ENCODE measurements around the gene RASGEF1B.

RASGEF1B gene

GRCh38 chr4:81454499-81454898, 17.2 kb downstream of the RASGEF1B start:
- Histone ChIP-seq H3K4me1 (ENCODE audit: low read length) (peaks cover 45% of the 10 kb centered on the region), H3K36me3 (replicated peaks; ENCODE audit: low read depth, low read length) (peaks cover 8% of the 10 kb centered on the region), H3K79me2 (ENCODE audit: low read length) (no peaks in the 10 kb centered on the region), H3K4me3 (ENCODE audit: low read length) (0 out of 2 replicates have a peak overlapping the region, but pooled peaks have one; percentile 7), H3K4me2 (ENCODE audit: low read length) (peak overlapping the region; percentile 44), H2AFZ (ENCODE audit: low read depth, low read length) (no peak overlapping the region), H3K27ac (ENCODE audit: low read length) (no peak overlapping the region), H3K9me3 (ENCODE audit: insufficient read depth, low read length) (no peaks in the 10 kb centered on the region), H4K20me1 (ENCODE audit: insufficient read depth, low read length) (peaks cover under 1% of the 10 kb centered on the region; the same call in 1 of the 2 replicates), H3K9ac (ENCODE audit: low read length) (no peak overlapping the region), H3K27me3 (ENCODE audit: low read depth, low read length) (no peaks in the 10 kb centered on the region)
- TF ChIP-seq, protein P1, sequence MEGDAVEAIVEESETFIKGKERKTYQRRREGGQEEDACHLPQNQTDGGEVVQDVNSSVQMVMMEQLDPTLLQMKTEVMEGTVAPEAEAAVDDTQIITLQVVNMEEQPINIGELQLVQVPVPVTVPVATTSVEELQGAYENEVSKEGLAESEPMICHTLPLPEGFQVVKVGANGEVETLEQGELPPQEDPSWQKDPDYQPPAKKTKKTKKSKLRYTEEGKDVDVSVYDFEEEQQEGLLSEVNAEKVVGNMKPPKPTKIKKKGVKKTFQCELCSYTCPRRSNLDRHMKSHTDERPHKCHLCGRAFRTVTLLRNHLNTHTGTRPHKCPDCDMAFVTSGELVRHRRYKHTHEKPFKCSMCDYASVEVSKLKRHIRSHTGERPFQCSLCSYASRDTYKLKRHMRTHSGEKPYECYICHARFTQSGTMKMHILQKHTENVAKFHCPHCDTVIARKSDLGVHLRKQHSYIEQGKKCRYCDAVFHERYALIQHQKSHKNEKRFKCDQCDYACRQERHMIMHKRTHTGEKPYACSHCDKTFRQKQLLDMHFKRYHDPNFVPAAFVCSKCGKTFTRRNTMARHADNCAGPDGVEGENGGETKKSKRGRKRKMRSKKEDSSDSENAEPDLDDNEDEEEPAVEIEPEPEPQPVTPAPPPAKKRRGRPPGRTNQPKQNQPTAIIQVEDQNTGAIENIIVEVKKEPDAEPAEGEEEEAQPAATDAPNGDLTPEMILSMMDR (IDR thresholded peaks at IDR 0.05; ENCODE audit: low read depth, low read length), result no peak
- no peak for TF ChIP-seq EZH2phosphoT487 (IDR thresholded peaks at IDR 0.05; ENCODE audit: low read depth)

DNA sequence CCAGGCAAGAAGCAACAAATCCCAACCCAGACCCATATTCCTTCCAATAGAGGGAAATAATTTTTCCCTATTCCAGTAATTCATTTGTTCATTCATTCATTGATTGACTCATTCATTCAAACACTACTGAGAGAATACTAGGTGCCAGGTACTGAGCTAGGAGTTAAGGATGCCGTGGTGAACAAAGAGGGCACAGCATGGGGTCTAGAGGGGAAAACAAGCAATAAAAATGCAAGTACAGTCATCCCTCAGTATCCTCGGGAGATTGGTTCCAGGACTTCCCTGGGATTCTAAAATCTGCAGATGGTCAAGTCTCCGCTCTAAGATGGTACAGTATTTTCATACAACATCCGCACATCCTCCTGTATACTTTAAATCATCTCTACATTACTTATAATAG, 18.7 kb downstream of the RASGEF1B start:
- Histone ChIP-seq H3K36me3 (replicated peaks; ENCODE audit: low read depth, low read length) (peaks cover 5% of the 10 kb centered on the region), H3K4me3 (ENCODE audit: low read length) (no peak overlapping the region), H4K20me1 (ENCODE audit: insufficient read depth, low read length) (no peaks in the 10 kb centered on the region), H3K27ac (ENCODE audit: low read length) (no peak overlapping the region), H3K4me1 (ENCODE audit: low read length) (peaks cover 45% of the 10 kb centered on the region), H2AFZ (ENCODE audit: low read depth, low read length) (no peak overlapping the region), H3K4me2 (ENCODE audit: low read length) (peak overlapping the region; percentile 35), H3K9ac (ENCODE audit: low read length) (no peak overlapping the region), H3K79me2 (ENCODE audit: low read length) (no peaks in the 10 kb centered on the region), H3K27me3 (ENCODE audit: low read depth, low read length) (no peaks in the 10 kb centered on the region), H3K9me3 (ENCODE audit: insufficient read depth, low read length) (no peaks in the 10 kb centered on the region)
- TF ChIP-seq EZH2phosphoT487 (IDR thresholded peaks at IDR 0.05; ENCODE audit: low read depth), result no peak
- TF ChIP-seq, protein P1 (IDR thresholded peaks at IDR 0.05; ENCODE audit: low read depth, low read length), result no peak

DNA sequence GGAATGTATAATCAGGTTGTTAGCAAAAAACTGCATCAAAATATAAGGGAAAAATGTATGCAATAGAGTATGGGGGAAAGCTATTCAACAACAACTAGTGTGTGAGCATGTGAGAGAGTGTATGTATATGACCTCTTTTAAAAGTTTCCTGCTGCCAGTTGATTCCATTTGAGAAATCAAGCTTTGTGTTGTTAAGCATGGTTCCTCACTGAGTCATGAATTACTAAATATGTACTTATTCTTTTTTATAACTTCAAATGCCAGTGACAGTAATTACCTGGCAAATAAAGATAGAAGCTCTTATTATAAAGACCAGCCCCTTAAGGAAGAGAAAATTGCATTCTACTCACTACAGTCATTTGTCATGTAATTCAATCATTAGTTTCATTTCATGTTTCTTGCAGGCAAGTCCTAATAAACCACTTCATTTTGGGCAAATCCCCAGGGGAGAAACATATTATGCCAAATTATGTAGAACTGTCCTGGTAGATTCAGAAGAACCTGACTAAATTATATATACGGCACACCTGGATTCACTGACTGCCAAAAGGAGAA, 19.2 kb downstream of the RASGEF1B start:
- H3K27me3 ChIP-seq (ENCODE audit: low read depth, low read length), result no peaks in the 10 kb centered on the region
- no peaks in the 10 kb centered on the region for H4K20me1 ChIP-seq (ENCODE audit: insufficient read depth, low read length)
- peaks cover 45% of the 10 kb centered on the region for H3K4me1 ChIP-seq (ENCODE audit: low read length)
- no peak overlapping the region for H3K9ac ChIP-seq (ENCODE audit: low read length)
- no peak overlapping the region for H2AFZ ChIP-seq (ENCODE audit: low read depth, low read length)
- TF ChIP-seq, protein P1 (IDR thresholded peaks at IDR 0.05; ENCODE audit: low read depth, low read length), result no peak
- TF ChIP-seq EZH2phosphoT487 (IDR thresholded peaks at IDR 0.05; ENCODE audit: low read depth), result no peak
- no peak overlapping the region for H3K4me3 ChIP-seq (ENCODE audit: low read length)
- H3K9me3 ChIP-seq (ENCODE audit: insufficient read depth, low read length), result no peaks in the 10 kb centered on the region
- no peak overlapping the region for H3K27ac ChIP-seq (ENCODE audit: low read length)
- H3K4me2 ChIP-seq (ENCODE audit: low read length), result peak overlapping the region; percentile 35
- H3K36me3 ChIP-seq (replicated peaks; ENCODE audit: low read depth, low read length), result peaks cover 5% of the 10 kb centered on the region
- no peaks in the 10 kb centered on the region for H3K79me2 ChIP-seq (ENCODE audit: low read length)

DNA sequence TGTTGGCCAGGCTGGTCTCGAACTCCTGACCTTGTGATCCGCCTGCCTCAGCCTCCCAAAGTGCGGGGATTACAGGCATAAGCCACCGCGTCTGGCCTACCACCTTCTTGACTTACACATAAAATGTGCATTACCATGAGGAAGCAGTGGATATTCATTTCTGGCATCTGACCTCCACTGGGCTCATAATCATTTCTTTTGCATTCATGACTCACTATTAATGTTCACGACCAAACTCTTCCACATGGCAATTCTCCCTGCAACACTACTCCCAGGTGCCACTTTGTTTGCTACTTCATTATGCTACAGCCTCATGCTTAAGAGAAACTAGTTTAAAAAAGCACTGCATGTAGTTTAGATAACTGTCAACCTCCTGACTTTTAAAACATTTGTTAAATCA, 22.7 kb downstream of the RASGEF1B start:
- H3K79me2 ChIP-seq (ENCODE audit: low read length), result no peaks in the 10 kb centered on the region
- H3K4me1 ChIP-seq (ENCODE audit: low read length), result peaks cover 27% of the 10 kb centered on the region
- no peaks in the 10 kb centered on the region for H3K9me3 ChIP-seq (ENCODE audit: insufficient read depth, low read length)
- H3K36me3 ChIP-seq (replicated peaks; ENCODE audit: low read depth, low read length), result peaks cover 19% of the 10 kb centered on the region
- H2AFZ ChIP-seq (ENCODE audit: low read depth, low read length), result no peak overlapping the region
- H3K27me3 ChIP-seq (ENCODE audit: low read depth, low read length), result no peaks in the 10 kb centered on the region
- TF ChIP-seq EZH2phosphoT487 (IDR thresholded peaks at IDR 0.05; ENCODE audit: low read depth), result no peak
- TF ChIP-seq, protein P1 (IDR thresholded peaks at IDR 0.05; ENCODE audit: low read depth, low read length), result no peak
- no peak overlapping the region for H3K9ac ChIP-seq (ENCODE audit: low read length)
- H4K20me1 ChIP-seq (ENCODE audit: insufficient read depth, low read length), result no peaks in the 10 kb centered on the region
- no peak overlapping the region for H3K27ac ChIP-seq (ENCODE audit: low read length)
- H3K4me2 ChIP-seq (ENCODE audit: low read length), result no peak overlapping the region
- no peak overlapping the region for H3K4me3 ChIP-seq (ENCODE audit: low read length)
